ENCODE measurements around the gene SLC39A5. TPM values are rescaled to one million over a fixed set of nuclear protein-coding genes. Genes with fewer than 3 reads are reported as not detected.

Gene SLC39A5
- total and polyA plus RNA-seq, 2 of the 13 experiments (the other 11 are each of a cell fraction or from before 2014, with no cell fraction given) = 59.7 to 101 TPM

DNA sequence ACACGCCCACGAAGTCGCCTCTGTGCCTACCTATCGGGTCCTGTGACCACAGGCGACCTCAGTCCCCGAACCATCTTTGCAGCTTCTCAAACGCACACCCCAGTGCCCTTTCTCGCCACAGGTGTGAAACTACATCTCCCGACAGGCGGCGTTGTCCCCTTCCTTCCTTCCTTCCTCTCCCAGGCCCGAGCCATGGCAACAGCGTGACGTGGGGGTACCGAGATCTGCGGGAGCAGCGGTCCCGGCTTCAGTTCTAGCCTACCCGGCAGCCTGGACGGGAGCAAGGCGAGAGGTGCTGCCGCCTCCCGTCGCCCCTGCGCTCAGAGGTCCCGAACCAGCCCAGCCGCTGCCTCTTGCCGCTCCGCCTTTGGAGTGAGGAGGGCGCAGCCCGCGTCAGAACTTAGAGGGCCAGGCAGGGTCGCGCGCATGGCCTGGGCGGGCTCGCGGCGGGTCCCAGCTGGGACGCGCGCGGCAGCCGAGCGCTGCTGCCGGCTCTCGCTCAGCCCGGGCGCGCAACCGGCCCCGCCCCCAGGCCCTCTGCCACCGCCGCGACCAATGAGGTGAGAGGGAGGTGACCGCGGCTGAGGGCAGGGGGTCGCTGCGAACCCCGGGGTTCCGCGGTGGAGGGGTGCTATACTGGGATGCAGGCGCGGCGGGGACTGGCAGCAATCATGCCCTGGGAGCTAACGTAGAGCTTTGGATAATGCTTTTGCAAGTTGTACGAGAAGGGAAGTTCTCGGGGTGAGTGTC, 37.0 kb downstream of the SLC39A5 start, which contains the start of gene COQ10A (continued):
- TF ChIP-seq ZNF75D (CRISPR knock-in tag; IDR thresholded peaks at IDR 0.05; ENCODE audit: borderline replicate concordance) (no peak), MTA1 (CRISPR knock-in tag; IDR thresholded peaks at IDR 0.05; ENCODE audit: borderline replicate concordance) (peak; percentile 77; the same call in 1 of the 2 replicates), HOXA3 (CRISPR knock-in tag; IDR thresholded peaks at IDR 0.05) (peak; percentile 77), MTF2 (CRISPR knock-in tag; IDR thresholded peaks at IDR 0.05; ENCODE audit: borderline replicate concordance) (peak; percentile 55; the same call in 1 of the 2 replicates), PAWR (CRISPR knock-in tag; IDR thresholded peaks at IDR 0.05; ENCODE audit: borderline replicate concordance) (no peak), HDAC2 (CRISPR knock-in tag; IDR thresholded peaks at IDR 0.05) (peak; percentile 81), ZNF224 (CRISPR knock-in tag; IDR thresholded peaks at IDR 0.05) (no peak), ZNF670 (CRISPR knock-in tag; IDR thresholded peaks at IDR 0.05; ENCODE audit: borderline replicate concordance) (0 out of 2 replicates have a peak, but pooled peaks have one; percentile 60)
- TF ChIP-seq, protein P1, sequence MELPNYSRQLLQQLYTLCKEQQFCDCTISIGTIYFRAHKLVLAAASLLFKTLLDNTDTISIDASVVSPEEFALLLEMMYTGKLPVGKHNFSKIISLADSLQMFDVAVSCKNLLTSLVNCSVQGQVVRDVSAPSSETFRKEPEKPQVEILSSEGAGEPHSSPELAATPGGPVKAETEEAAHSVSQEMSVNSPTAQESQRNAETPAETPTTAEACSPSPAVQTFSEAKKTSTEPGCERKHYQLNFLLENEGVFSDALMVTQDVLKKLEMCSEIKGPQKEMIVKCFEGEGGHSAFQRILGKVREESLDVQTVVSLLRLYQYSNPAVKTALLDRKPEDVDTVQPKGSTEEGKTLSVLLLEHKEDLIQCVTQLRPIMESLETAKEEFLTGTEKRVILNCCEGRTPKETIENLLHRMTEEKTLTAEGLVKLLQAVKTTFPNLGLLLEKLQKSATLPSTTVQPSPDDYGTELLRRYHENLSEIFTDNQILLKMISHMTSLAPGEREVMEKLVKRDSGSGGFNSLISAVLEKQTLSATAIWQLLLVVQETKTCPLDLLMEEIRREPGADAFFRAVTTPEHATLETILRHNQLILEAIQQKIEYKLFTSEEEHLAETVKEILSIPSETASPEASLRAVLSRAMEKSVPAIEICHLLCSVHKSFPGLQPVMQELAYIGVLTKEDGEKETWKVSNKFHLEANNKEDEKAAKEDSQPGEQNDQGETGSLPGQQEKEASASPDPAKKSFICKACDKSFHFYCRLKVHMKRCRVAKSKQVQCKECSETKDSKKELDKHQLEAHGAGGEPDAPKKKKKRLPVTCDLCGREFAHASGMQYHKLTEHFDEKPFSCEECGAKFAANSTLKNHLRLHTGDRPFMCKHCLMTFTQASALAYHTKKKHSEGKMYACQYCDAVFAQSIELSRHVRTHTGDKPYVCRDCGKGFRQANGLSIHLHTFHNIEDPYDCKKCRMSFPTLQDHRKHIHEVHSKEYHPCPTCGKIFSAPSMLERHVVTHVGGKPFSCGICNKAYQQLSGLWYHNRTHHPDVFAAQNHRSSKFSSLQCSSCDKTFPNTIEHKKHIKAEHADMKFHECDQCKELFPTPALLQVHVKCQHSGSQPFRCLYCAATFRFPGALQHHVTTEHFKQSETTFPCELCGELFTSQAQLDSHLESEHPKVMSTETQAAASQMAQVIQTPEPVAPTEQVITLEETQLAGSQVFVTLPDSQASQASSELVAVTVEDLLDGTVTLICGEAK (IDR thresholded peaks at IDR 0.05) = no peak
- TF ChIP-seq, protein P1 (CRISPR knock-in tag; IDR thresholded peaks at IDR 0.05) = peak; percentile 26; the same call in 1 of the 2 replicates
- TF ChIP-seq, protein P2, sequence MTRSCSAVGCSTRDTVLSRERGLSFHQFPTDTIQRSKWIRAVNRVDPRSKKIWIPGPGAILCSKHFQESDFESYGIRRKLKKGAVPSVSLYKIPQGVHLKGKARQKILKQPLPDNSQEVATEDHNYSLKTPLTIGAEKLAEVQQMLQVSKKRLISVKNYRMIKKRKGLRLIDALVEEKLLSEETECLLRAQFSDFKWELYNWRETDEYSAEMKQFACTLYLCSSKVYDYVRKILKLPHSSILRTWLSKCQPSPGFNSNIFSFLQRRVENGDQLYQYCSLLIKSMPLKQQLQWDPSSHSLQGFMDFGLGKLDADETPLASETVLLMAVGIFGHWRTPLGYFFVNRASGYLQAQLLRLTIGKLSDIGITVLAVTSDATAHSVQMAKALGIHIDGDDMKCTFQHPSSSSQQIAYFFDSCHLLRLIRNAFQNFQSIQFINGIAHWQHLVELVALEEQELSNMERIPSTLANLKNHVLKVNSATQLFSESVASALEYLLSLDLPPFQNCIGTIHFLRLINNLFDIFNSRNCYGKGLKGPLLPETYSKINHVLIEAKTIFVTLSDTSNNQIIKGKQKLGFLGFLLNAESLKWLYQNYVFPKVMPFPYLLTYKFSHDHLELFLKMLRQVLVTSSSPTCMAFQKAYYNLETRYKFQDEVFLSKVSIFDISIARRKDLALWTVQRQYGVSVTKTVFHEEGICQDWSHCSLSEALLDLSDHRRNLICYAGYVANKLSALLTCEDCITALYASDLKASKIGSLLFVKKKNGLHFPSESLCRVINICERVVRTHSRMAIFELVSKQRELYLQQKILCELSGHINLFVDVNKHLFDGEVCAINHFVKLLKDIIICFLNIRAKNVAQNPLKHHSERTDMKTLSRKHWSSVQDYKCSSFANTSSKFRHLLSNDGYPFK (CRISPR knock-in tag; IDR thresholded peaks at IDR 0.05; ENCODE audit: borderline replicate concordance) = peak; percentile 68; the same call in 1 of the 2 replicates
- TF ChIP-seq, protein P3, sequence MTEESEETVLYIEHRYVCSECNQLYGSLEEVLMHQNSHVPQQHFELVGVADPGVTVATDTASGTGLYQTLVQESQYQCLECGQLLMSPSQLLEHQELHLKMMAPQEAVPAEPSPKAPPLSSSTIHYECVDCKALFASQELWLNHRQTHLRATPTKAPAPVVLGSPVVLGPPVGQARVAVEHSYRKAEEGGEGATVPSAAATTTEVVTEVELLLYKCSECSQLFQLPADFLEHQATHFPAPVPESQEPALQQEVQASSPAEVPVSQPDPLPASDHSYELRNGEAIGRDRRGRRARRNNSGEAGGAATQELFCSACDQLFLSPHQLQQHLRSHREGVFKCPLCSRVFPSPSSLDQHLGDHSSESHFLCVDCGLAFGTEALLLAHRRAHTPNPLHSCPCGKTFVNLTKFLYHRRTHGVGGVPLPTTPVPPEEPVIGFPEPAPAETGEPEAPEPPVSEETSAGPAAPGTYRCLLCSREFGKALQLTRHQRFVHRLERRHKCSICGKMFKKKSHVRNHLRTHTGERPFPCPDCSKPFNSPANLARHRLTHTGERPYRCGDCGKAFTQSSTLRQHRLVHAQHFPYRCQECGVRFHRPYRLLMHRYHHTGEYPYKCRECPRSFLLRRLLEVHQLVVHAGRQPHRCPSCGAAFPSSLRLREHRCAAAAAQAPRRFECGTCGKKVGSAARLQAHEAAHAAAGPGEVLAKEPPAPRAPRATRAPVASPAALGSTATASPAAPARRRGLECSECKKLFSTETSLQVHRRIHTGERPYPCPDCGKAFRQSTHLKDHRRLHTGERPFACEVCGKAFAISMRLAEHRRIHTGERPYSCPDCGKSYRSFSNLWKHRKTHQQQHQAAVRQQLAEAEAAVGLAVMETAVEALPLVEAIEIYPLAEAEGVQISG (CRISPR knock-in tag; IDR thresholded peaks at IDR 0.05) = peak; percentile 87

Measured in HepG2 (cell line).